Ovary (tissue), 9 donors: Measurements from ENCODE around the gene PRLH. TPM values are rescaled to one million over a fixed set of nuclear protein-coding genes. Genes with fewer than 3 reads are reported as not detected.
A peak's percentile ranks its signal among the peaks of the same experiment; 100 is the strongest.
"Not testable (repeated sequence)": the region's sequence is repeated elsewhere in the genome, so short reads cannot be mapped to it uniquely, and the experiment has no call there.

Experiments used
- DNase-seq, 5 donors: peaks; one replicate each; pipeline ENCODE4 v3.0.0-alpha.2; 2019 to 2020
- H3K27ac ChIP-seq, 2 donors: fragments of 200-600 bp; one replicate each; pipeline versions ENCODE4 v1.5.1 to v1.8.0; 2019 to 2022
- H3K27me3 ChIP-seq: fragments of 200-600 bp; one replicate; pipeline ENCODE4 v1.8.0; 2022
- H3K36me3 ChIP-seq: fragments of 200-600 bp; sonication (generic); one replicate; pipeline ENCODE4 v1.5.1; 2019
- H3K4me1 ChIP-seq: one replicate; pipeline ENCODE4 v1.8.1; 2013; ENCODE audit warnings: mild to moderate bottlenecking, moderate library complexity; ENCODE audit not compliant: insufficient read depth
- H3K4me3 ChIP-seq: fragments of 200-600 bp; sonication (generic); one replicate; pipeline ENCODE4 v1.5.1; 2017
- H3K9me3 ChIP-seq, 2 donors: fragments of 200-600 bp in 1 of 2; sonication (generic) in 1 of 2; one replicate each; pipeline versions ENCODE4 v1.5.1 to v1.8.1; 2013 to 2019; ENCODE audit warnings: mild to moderate bottlenecking in 1 of 2, moderate library complexity in 1 of 2
- EP300 ChIP-seq: sonication (generic); formaldehyde crosslinking; IDR thresholded peaks from one replicate; pipeline ENCODE4 v1.6.1; 2017; ENCODE audit warnings: antibody characterized with exemption
- POLR2A ChIP-seq: fragments of 450-650 bp; IDR thresholded peaks from one replicate; pipeline ENCODE4 v1.6.1; 2017; ENCODE audit warnings: antibody characterized with exemption, mild to moderate bottlenecking, moderate library complexity
- WGBS, 3 donors: extraction: QIAGEN DNeasy Blood & Tissue Kit in 1 of 3; methylation state at CpG; one replicate each; pipeline versions ENCODE4 v1.1.5 to v1.1.7; 2013 to 2017; 5-methylcytosine and 5-hydroxymethylcytosine counted together
- intact Hi-C, 4 donors: fragments of 100-400 bp; cut with DNase I; formaldehyde crosslinking; loops; one replicate each; pipeline versions ENCODE4 v1.11.0 to v1.15.1; 2022 to 2023
- polyA plus RNA-seq, 2 donors: library from polyadenylated mRNA; stranded (reverse); fragments of 200-250 nt in 1 of 2; fragments of 350-450 nt in 1 of 2; fragmentation: Illumina TruSeq in 1 of 2; extraction: RNeasy Lipid Tissue Mini Kit (QIAGEN cat#74804) in 1 of 2; gene quantifications; one replicate each; pipeline ENCODE4 v1.2.3, GENCODE V29; 2013 to 2014
- total RNA-seq, 7 donors: library from RNA; depleted of rRNA in 2 of 7; stranded (reverse); fragments of >200 nt in 2 of 7; fragmentation: NEBNext Ultra II Directional in 3 of 7; extraction: Animal tissue kit (Norgen Biotek cat#: 25700) in 3 of 7; gene quantifications; one replicate each; pipeline versions ENCODE4 v1.1.0 to v1.2.4, GENCODE V29; 2016 to 2023
- TF ChIP-seq, protein P1 (sequence below), 3 donors: fragments of 450-650 bp in 2 of 3; fragments of 200-600 bp in 1 of 3; IDR thresholded peaks; one replicate each; pipeline versions ENCODE4 v1.5.1 to v1.8.0; 2016 to 2022; ENCODE audit warnings: antibody characterized with exemption in 3 of 3, mild to moderate bottlenecking in 1 of 3
- donor health status: DM: no; HTN: no; CAD: no; lungs with moderate emphysema.
- donor health status: DM: no; HTN: no; CAD: no.
- donor health status: Bipolar disorder and iron deficiency.
- donor health status: DM: yes; HTN: yes; CAD: no.
- donor health status: DM: no; HTN: no; CAD: no.
- donor health status: DM: yes; HTN: yes; CAD: no.

The PRLH gene
- total and polyA plus RNA-seq, 9 donors = not detected

DNA sequence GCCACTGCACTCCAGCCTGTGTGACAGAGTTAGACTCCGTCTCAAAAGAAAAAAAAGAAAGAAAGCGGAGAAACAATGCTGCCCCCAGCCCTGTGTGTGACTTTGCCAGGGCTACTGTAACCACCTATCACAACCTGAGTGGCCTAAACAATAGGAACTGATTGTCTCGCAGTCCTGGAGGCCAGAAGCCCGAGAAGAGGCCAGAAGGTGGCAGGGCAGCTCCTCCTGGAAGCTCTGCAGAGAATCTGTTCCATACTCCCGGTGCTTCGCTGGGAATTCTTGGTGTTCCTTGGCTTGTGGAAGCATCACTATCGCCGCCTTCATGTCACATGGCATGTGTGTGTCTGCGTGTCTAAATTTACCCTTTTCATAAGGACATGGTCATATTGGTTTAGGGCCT lies 38.6 kb downstream of the PRLH start:
- H3K27ac ChIP-seq = no peak overlapping the region
- intact Hi-C loops = loop anchor here in 1 of 4 donors (5.0 kb wide), 1 partner anchor 137 kb away; no protein-coding TSS in a partner anchor
- no peaks in the 10 kb centered on the region for H3K9me3 ChIP-seq
- 89 to 93% (median 90%) methylated on average over 9 of the region's 9 CpGs for WGBS, 3 donors
- TF ChIP-seq EP300 = no peak
- TF ChIP-seq, protein P1, sequence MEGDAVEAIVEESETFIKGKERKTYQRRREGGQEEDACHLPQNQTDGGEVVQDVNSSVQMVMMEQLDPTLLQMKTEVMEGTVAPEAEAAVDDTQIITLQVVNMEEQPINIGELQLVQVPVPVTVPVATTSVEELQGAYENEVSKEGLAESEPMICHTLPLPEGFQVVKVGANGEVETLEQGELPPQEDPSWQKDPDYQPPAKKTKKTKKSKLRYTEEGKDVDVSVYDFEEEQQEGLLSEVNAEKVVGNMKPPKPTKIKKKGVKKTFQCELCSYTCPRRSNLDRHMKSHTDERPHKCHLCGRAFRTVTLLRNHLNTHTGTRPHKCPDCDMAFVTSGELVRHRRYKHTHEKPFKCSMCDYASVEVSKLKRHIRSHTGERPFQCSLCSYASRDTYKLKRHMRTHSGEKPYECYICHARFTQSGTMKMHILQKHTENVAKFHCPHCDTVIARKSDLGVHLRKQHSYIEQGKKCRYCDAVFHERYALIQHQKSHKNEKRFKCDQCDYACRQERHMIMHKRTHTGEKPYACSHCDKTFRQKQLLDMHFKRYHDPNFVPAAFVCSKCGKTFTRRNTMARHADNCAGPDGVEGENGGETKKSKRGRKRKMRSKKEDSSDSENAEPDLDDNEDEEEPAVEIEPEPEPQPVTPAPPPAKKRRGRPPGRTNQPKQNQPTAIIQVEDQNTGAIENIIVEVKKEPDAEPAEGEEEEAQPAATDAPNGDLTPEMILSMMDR (IDR thresholded peaks at IDR 0.05) = no peak
- TF ChIP-seq POLR2A = no peak
- H3K27me3 ChIP-seq = no peaks in the 10 kb centered on the region
- H3K4me3 ChIP-seq = no peak overlapping the region
- peak in 1 of 5 donors; percentile 12 for DNase-seq
- no peaks in the 10 kb centered on the region for H3K36me3 ChIP-seq
- no peaks in the 10 kb centered on the region for H3K4me1 ChIP-seq

DNA sequence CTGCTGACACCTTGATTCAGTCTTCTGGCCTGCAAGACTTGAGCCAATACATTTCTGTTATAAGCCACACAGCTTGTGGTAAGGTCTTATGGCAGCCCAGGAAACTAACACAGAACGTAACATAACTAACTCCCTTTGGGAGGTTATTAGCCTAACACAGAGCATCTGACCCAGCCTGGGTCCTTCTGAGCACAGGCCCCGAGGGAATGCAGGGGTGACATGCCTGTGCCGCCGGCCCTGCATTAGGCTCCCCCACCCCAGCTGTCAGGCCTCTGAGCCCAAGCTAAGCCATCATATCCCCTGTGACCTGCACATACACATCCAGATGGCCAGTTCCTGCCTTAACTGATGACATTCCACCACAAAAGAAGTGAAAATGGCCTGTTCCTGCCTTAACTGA lies 40.1 kb downstream of the PRLH start:
- DNase-seq, H3K9me3 ChIP-seq, H3K4me1 ChIP-seq, intact Hi-C loops, H3K4me3 ChIP-seq, H3K36me3 ChIP-seq, H3K27me3 ChIP-seq, H3K27ac ChIP-seq: not testable (repeated sequence)
- 93 to 98% (median 94%) methylated on average over 4 of the region's 4 CpGs for WGBS, 3 donors

DNA sequence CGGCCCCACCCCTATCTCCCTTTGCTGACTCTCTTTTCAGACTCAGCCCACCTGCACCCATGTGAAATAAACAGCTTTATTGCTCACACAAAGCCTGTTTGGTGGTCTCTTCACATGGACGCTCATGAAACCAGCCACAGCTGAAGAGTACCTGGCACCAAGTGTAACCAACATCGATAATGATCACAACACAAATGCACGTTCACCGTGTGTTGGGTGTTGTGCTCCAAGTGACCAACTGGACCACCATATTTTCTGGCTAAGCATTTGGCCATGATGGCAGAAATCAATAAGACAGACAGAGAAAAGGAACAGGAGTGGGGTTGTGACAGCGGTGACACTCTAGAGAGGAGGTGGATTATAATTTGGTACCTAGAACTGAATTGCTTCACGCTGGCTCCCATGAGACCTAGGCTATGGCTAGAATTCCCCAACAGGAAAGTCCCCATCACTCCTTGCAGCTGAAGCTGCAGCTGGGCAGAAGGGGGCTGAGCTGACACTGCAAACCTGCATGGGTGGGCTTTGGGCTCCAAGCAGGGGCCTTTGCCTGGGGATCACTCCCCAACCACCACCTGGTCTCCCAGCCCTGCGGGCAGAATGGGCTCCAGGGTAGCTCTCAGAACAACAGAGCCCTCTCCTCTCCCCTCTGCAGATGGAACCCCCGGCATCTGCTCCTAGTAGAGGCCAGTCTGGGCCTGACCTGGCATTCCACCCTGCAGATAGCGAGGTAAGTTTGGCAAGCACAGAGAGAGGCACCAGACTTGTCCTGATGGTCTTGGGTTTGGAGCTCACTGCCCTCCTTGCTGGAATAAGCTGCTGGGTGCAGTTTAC lies 46.4 kb downstream of the PRLH start:
- TF ChIP-seq, protein P1 (IDR thresholded peaks at IDR 0.05) = no peak
- TF ChIP-seq EP300 = no peak
- no peak for TF ChIP-seq POLR2A
- Histone ChIP-seq H3K27ac (no peak overlapping the region), H3K36me3 (no peaks in the 10 kb centered on the region), H3K27me3 (no peaks in the 10 kb centered on the region), H3K4me1 (peaks cover 23% of the 10 kb centered on the region), H3K4me3 (no peak overlapping the region), H3K9me3 (no peaks in the 10 kb centered on the region)
- DNase-seq = no peak
- WGBS, 3 donors = 91 to 97% (median 93%) methylated on average over 10 of the region's 10 CpGs
- intact Hi-C loops = no loop called here

DNA sequence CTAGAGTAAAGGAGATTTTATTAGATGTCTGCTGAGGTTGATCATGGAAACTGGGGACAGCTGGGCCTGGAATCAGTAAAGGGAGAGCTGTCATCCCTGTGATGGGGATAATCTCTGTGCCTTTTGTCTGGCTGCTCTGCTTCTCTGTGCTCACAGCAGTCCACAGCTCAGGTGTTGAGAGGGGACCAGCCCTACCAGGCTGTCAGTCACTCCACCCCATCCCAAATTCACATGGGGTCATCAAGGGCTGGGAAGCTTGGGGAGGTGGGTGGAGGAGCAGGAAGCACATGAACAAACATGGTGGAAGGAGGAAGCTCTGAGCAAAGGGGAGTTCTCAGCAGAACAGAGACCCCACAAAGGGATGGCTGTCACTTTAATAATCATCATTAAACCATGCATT lies 47.3 kb downstream of the PRLH start:
- intact Hi-C loops = no loop called here
- Histone ChIP-seq H3K27ac (no peak overlapping the region), H3K36me3 (no peaks in the 10 kb centered on the region)

More for the DNA sequence above, 47.3 kb downstream of the PRLH start:
- Histone ChIP-seq H3K4me1 (peaks cover 23% of the 10 kb centered on the region), H3K9me3 (no peaks in the 10 kb centered on the region), H3K27me3 (no peaks in the 10 kb centered on the region), H3K4me3 (no peak overlapping the region)
- no peak for DNase-seq
- TF ChIP-seq EP300 (no peak), POLR2A (no peak)
- TF ChIP-seq, protein P1 (IDR thresholded peaks at IDR 0.05) = no peak
